Measurements from ENCODE around the gene SLC38A5.

Gene SLC38A5

GRCh38 chrX:48489296-48489695 is 19.2 kb upstream of the SLC38A5 start:
- ATAC-seq, result no peak
- TF ChIP-seq ZNF565 (CRISPR knock-in tag; conservative IDR thresholded peaks at IDR 0.05; ENCODE audit: low read depth) (no peak), CREB5 (CRISPR knock-in tag; IDR thresholded peaks at IDR 0.05; ENCODE audit: low read depth) (no peak), ZNF8 (CRISPR knock-in tag; IDR thresholded peaks at IDR 0.05) (no peak), PPARA (CRISPR knock-in tag; IDR thresholded peaks at IDR 0.05; ENCODE audit: borderline replicate concordance) (no peak), BACH2 (CRISPR knock-in tag; IDR thresholded peaks at IDR 0.05; ENCODE audit: borderline replicate concordance) (no peak), ARNTL (CRISPR knock-in tag; IDR thresholded peaks at IDR 0.05; ENCODE audit: borderline replicate concordance, low read depth) (no peak), CSRNP3 (CRISPR knock-in tag; IDR thresholded peaks at IDR 0.05) (no peak), ZC3H10 (CRISPR knock-in tag; IDR thresholded peaks at IDR 0.05) (no peak), TCF4 (CRISPR knock-in tag; IDR thresholded peaks at IDR 0.05; ENCODE audit: borderline replicate concordance) (no peak), ISL1 (CRISPR knock-in tag; IDR thresholded peaks at IDR 0.05) (no peak), ZFP3 (CRISPR knock-in tag; IDR thresholded peaks at IDR 0.05) (no peak), SNAI2 (CRISPR knock-in tag; IDR thresholded peaks at IDR 0.05) (no peak), PATZ1 (CRISPR knock-in tag; IDR thresholded peaks at IDR 0.05; ENCODE audit: borderline replicate concordance) (no peak), OSR1 (CRISPR knock-in tag; IDR thresholded peaks at IDR 0.05) (no peak), GLIS3 (CRISPR knock-in tag; IDR thresholded peaks at IDR 0.05) (no peak)

- no peak for TF ChIP-seq PATZ1 (CRISPR knock-in tag; IDR thresholded peaks at IDR 0.05; ENCODE audit: borderline replicate concordance)
- no peak for ATAC-seq
These were observed 18.0 kb upstream of the SLC38A5 start for GRCh38 chrX:48488034-48488433.

GRCh38 chrX:48487362-48487798 is 17.3 kb upstream of the SLC38A5 start:
- ATAC-seq, result peak; percentile 71
- no peak for TF ChIP-seq CREB5 (CRISPR knock-in tag; IDR thresholded peaks at IDR 0.05; ENCODE audit: low read depth)
- no peak for TF ChIP-seq ZFP30 (CRISPR knock-in tag; IDR thresholded peaks at IDR 0.05)
- no peak for TF ChIP-seq RARB (CRISPR knock-in tag; IDR thresholded peaks at IDR 0.05)
- no peak for TF ChIP-seq ZNF8 (CRISPR knock-in tag; IDR thresholded peaks at IDR 0.05)
- TF ChIP-seq SNAI2 (CRISPR knock-in tag; IDR thresholded peaks at IDR 0.05), result no peak
- TF ChIP-seq CSRNP3 (CRISPR knock-in tag; IDR thresholded peaks at IDR 0.05), result no peak
- TF ChIP-seq ARNTL (CRISPR knock-in tag; IDR thresholded peaks at IDR 0.05; ENCODE audit: borderline replicate concordance, low read depth), result no peak
- no peak for TF ChIP-seq PATZ1 (CRISPR knock-in tag; IDR thresholded peaks at IDR 0.05; ENCODE audit: borderline replicate concordance)
- no peak for TF ChIP-seq ISL1 (CRISPR knock-in tag; IDR thresholded peaks at IDR 0.05)
- TF ChIP-seq CSDC2 (CRISPR knock-in tag; IDR thresholded peaks at IDR 0.05), result no peak
- no peak for TF ChIP-seq GLIS3 (CRISPR knock-in tag; IDR thresholded peaks at IDR 0.05)
- TF ChIP-seq TCF4 (CRISPR knock-in tag; IDR thresholded peaks at IDR 0.05; ENCODE audit: borderline replicate concordance), result no peak
- TF ChIP-seq TOX (CRISPR knock-in tag; IDR thresholded peaks at IDR 0.05; ENCODE audit: borderline replicate concordance), result no peak
- TF ChIP-seq PPARA (CRISPR knock-in tag; IDR thresholded peaks at IDR 0.05; ENCODE audit: borderline replicate concordance), result no peak
- no peak for TF ChIP-seq POU6F1 (CRISPR knock-in tag; IDR thresholded peaks at IDR 0.05; ENCODE audit: borderline replicate concordance, low read depth)
